ENCODE data around the gene FRMD5. TPM values are rescaled to one million over a fixed set of nuclear protein-coding genes. Genes with fewer than 3 reads are reported as not detected.
"Not testable (repeated sequence)": the region's sequence is repeated elsewhere in the genome, so short reads cannot be mapped to it uniquely, and the experiment has no call there.

FRMD5 gene
- total RNA-seq, 4 donors from 2014 or later, result 0.13 to 0.37 (median 0.24) TPM; not detected in 1

DNA sequence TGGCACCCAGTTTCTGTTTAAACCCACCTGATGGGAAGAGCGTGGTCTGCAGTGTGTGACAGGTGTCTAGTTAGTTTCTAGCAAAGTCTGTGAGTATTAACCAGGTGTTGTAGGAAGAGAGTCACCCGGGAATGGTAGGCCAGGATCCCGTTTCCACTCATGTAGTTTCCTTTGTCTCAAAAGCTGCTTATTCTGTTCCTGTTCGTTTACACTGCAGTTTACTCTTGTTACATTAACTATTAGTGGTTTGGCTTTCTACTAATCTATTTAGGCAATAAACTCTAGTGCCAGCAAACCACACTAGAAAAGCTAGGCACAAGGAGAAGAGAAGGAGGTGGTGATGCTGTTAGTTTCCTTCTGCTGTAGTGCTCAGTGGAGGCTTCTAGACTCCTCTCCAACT, 335.5 kb downstream of the FRMD5 start:
- DNase-seq (ENCODE audit: low spot score), result no peak
- TF ChIP-seq, protein P1, sequence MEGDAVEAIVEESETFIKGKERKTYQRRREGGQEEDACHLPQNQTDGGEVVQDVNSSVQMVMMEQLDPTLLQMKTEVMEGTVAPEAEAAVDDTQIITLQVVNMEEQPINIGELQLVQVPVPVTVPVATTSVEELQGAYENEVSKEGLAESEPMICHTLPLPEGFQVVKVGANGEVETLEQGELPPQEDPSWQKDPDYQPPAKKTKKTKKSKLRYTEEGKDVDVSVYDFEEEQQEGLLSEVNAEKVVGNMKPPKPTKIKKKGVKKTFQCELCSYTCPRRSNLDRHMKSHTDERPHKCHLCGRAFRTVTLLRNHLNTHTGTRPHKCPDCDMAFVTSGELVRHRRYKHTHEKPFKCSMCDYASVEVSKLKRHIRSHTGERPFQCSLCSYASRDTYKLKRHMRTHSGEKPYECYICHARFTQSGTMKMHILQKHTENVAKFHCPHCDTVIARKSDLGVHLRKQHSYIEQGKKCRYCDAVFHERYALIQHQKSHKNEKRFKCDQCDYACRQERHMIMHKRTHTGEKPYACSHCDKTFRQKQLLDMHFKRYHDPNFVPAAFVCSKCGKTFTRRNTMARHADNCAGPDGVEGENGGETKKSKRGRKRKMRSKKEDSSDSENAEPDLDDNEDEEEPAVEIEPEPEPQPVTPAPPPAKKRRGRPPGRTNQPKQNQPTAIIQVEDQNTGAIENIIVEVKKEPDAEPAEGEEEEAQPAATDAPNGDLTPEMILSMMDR (IDR thresholded peaks at IDR 0.05), result no peak
- ATAC-seq (ENCODE audit: low FRiP score), result no peak

DNA sequence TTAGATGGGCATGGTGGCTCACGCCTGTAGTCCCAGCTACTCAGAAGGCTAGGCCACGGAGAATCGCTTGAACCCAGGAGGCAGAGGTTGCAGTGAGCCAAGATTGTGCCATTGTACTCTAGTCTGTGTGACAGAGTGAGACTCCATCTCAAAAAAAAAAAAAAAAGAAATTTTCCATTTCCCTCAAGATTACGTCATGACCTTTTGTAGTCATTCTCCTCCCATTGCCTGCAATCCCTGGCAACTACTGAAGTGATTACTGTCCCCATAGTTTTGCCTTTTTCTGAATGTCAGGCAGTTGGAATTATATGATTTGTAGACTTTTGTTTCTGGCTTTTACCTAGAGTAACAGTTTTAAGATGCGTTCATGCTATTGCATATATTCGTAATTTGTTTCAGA, 340.3 kb downstream of the FRMD5 start:
- ATAC-seq (ENCODE audit: low FRiP score) (no peak), DNase-seq (ENCODE audit: low spot score) (no peak)
- TF ChIP-seq, protein P1 (IDR thresholded peaks at IDR 0.05), result no peak

DNA sequence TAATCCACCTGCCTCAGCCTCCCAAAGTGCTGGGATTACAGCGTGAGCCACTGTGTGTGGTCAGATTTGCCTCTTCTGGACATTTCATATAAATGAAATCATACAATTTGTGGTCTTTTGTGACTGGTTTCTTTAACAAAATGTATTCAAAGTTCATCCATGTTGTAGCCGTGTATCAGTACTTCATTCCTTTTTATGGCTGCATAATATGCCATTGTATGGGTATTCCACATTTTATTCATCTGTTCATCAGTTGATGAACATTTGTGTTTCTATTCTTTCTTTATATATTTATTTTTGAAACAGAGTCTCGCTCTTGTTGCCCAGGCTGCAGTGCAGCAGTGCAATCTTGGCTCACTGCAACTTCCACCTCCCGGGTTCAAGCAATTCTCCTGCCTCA, 342.5 kb downstream of the FRMD5 start:
- no peak for ATAC-seq (ENCODE audit: low FRiP score)
- TF ChIP-seq, protein P1 (IDR thresholded peaks at IDR 0.05), result no peak
- DNase-seq (ENCODE audit: low spot score), result no peak

DNA sequence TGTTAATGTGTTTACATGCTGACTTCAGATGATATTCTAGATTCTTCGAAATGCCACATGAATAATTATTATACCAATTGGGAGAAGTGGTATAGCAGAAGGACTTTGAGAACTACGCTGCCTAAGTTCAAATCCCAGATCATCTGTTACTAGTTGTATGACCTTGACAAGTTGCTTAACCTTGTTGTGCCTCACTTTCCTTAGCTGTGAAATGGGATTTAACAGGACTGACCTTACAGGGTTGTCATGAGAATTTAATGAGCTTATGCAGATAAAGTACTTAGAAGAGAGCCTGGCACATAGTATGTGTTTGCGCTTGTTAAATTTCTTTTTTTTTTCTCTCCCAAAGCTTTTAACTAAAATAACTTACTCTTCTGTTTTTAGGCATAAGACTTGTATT, 343.8 kb downstream of the FRMD5 start:
- TF ChIP-seq, protein P1 (IDR thresholded peaks at IDR 0.05), result no peak
- no peak for ATAC-seq (ENCODE audit: low FRiP score)
- no peak for DNase-seq (ENCODE audit: low spot score)

DNA sequence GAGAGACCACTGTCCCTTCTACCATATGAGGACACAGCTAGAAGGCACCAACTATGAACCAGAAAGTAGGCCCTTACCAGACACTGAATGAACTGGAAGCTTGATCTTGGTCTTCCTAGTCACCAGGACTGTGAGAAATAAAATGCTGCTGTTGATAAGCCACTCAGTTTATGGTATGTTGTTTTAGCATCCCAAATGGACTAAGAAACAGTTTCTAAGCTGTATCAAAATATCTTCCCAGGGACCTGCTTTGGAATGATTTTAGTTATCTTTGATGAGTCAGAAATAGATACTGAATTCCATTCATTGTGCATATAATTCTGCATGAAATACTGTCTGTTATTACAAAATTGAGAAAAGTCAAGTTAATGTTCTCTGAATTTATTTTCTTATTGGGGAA, 349.6 kb downstream of the FRMD5 start:
- TF ChIP-seq, protein P1 (IDR thresholded peaks at IDR 0.05), result no peak
- DNase-seq (ENCODE audit: low spot score) (no peak), ATAC-seq (ENCODE audit: low FRiP score) (no peak)

DNA sequence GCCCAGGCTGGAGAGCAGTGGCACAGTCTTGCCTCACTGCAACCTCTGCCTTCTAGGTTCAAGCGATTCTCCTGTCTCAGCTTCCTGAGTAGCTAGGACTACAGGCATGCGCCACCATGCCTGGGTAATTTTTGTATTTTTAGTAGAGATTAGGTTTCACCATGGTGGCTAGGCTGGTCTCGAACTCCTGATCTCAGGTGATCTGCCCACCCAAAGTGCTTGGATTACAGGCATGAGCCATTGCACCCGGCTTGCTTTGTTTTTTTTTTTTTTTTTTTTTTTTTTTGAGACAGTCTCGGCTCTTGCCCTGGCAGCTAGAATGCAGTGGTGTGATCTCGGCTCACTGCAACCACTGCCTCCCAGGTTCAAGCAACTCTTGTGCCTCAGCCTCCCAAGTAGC, 362.6 kb downstream of the FRMD5 start:
- DNase-seq (ENCODE audit: low spot score); ATAC-seq (ENCODE audit: low FRiP score): not testable (repeated sequence)

DNA sequence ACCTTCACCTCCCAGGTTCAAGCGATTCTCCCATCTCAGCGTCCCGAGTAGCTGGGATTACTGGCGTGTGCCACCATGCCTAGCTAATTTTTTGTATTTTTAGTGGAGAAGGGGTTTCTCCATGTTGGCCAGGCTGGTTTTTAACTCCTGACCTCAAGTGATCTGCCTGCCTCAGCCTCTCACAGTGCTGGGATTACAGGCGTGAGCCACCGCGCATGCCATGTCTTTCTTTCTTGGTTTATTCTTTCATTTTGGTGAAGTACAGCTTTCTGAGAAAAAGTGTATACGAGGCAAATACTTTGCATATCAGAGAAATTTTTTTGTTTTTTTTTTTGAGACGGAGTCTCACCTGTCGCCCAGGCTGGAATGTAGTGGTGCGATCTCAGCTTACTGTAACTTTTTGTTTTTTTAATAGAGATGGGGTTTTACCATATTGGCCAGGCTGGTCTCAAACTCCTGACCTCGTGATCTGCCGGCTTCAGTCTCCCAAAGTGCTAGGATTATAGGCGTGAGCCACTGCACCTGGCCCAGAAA, 363.5 kb downstream of the FRMD5 start:
- not testable (repeated sequence) for ATAC-seq (ENCODE audit: low FRiP score); DNase-seq (ENCODE audit: low spot score)

DNA sequence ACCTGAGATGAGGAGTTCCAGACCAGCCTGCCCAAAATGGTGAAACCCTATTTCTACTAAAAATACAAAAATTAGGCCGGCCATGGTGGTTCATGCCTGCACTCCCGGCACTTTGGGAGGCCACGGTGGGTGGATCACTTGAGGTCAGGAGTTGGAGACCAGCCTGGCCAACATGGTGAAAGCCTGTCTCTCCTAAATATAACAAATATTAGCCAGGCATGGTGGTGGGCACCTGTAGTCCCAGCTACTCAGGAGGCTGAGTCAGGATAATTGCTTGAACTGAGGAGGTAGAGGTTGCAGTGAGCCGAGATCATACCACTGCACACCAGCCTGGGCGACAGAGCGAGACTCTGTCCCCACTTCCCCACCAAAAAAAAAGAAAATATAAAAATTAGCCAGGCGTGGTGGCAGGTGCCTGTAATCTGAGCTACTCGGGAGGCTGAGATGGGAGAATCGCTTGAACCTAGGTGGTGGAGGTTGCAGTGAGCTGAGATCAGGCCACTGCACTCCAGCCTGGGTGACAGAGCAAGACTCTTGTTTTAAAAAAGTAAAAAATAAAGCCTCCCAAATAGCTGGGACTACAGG, 364.3 kb downstream of the FRMD5 start:
- not testable (repeated sequence) for ATAC-seq (ENCODE audit: low FRiP score); DNase-seq (ENCODE audit: low spot score)

DNA sequence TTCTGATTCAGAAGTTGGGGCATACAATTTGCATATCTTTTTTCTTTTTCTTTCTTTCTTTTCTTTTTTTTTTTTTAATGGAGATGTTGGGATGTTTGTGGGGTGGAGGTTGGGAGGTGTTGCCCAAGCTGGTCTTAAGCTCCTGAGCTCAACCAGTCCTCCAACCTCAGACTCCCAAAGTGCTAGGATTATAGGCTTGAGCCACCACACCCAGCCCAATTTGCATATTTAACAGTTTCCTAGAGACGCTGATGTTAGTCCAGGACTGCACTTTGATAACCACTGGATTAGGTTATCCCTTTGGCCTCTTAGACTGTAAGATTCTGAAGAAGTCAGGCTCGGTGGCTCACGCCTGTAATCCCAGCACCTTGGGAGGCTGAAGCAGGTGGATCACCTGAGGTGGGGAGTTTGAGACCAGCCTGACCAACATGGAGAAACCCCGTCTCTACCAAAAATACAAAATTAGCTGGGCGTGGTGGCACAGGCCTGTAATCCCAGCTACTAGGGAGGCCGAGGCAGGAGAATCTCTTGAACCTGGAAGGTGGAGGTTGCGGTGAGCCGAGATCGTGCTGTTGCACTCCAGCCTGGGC, 365.0 kb downstream of the FRMD5 start:
- not testable (repeated sequence) for ATAC-seq (ENCODE audit: low FRiP score); DNase-seq (ENCODE audit: low spot score)

All from omental fat pad (tissue), 4 donors.